Epithelial cell of proximal tubule (primary cell): ENCODE data around the gene KDM5C. TPM values are rescaled to one million over a fixed set of nuclear protein-coding genes. Genes with fewer than 3 reads are reported as not detected.

Experiments
- DNase-seq: peaks from one replicate; pipeline ENCODE4 v3.0.0-alpha.2; 2011; ENCODE audit warnings: low read depth
- H3K4me3 ChIP-seq: 2 replicates; pipeline ENCODE4 v1.5.1; 2011; ENCODE audit warnings: low read depth, mild to moderate bottlenecking, low read length
- CTCF ChIP-seq: conservative IDR thresholded peaks from 2 replicates; pipeline ENCODE4 v1.5.1; 2012; ENCODE audit warnings: low read depth, mild to moderate bottlenecking, low read length
- total RNA-seq: library from RNA; depleted of rRNA; stranded (reverse); fragments of >200 nt; gene quantifications from 2 replicates; pipeline ENCODE4 v1.2.3, GENCODE V29; 2015

The KDM5C gene
- total RNA-seq, 1 donor from 2014 or later: 60.0 TPM

DNA sequence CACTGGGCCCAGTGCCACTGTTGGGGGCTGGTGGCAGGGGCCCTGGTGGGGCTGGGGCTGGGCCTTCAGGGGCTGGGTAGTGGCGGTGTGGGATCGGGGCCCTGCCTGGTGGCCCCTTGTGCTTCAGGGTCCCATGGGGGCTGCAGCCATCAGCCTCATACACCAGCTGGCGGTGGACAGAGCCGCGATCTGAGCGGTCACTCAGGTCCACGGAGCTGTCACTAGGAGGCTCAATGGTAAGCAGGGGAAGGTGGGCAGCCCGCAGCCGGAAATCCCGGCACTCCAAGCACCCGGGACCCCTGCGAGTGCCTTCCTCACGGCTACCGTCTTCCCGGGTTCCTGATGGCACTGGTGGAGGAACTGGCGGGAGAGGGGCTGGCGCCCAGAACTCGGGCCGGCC is 25.5 kb upstream of the KDM5C start:
- DNase-seq: no peak
- no peak overlapping the region for H3K4me3 ChIP-seq
- TF ChIP-seq CTCF: no peak

DNA sequence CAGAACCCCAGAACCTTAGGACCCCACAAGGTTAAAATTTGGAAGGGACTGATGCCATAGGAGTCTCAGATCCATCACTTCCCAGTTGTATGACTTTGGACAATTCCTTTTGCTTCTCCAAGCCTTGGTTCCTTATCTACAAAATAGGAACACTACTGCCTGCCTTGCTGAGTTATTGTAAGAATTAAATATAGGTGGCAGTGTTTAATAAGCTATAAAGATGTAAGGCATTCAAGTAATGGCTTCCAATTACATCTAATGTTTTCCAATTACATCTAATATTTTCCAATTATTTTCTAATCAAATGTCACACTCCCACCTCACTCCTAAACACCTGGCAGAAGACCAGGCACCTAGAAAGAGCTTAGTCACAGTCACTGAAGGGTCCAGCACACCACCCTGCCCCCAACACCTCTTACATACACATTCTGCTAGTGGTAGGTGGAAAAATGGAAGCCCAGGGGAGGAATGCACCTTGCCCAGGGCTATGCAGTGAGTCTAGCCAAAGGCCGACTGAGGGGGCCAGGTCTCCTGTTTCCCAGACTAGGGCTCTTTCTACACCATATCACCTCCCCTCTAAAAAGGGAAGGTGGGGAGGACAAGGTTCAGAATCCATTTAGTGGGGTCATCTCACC is 24.5 kb upstream of the KDM5C start:
- no peak for TF ChIP-seq CTCF
- DNase-seq: no peak
- H3K4me3 ChIP-seq: no peak overlapping the region

GRCh38 chrX:53247928-53248327 is 22.9 kb upstream of the KDM5C start:
- no peak overlapping the region for H3K4me3 ChIP-seq
- no peak for DNase-seq
- TF ChIP-seq CTCF: no peak

GRCh38 chrX:53246231-53246630 is 21.2 kb upstream of the KDM5C start:
- no peak overlapping the region for H3K4me3 ChIP-seq
- DNase-seq: no peak
- no peak for TF ChIP-seq CTCF

- no peak overlapping the region for H3K4me3 ChIP-seq
- TF ChIP-seq CTCF: peak; percentile 36
- DNase-seq: no peak
Measured at GRCh38 chrX:53244610-53245009, 19.6 kb upstream of the KDM5C start.

DNA sequence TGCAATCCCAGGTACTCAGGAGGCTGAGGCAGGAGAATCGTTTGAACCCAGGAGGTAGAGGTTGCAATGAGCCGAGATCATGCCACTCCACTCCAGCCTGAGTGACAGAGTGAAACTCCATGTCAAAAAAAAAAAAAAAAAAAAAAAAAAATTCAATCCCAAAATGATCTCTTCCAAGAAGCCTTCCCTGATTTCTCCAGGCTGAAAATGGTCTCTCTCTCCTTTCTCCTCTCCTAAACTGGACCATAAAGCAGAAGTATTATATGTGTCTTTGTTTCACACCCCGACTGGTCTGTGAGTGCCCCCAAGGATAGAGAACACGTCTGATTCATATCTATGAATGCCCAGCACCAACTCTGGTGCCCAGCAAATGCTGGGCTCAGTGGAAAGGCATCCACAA is 17.3 kb upstream of the KDM5C start:
- DNase-seq: no peak
- no peak overlapping the region for H3K4me3 ChIP-seq
- no peak for TF ChIP-seq CTCF

DNA sequence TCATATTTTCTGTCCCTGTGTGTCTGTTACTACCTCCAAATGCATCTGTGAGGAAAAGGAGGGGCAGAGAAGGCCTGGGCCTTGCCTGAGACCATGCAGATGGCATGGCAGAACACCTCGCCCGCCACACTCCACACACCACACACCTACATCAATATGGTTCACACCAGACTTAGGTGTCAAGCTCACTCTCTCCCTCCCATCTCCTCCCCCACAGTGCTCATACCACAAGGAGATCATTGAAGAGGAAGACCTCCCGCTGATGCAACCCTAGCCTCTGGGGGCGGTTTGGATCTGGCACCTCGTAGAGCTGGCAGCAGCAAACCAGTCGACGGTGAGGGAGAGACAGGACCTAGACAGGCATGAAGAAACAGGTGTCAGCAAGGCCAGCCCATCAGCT is 16.6 kb upstream of the KDM5C start:
- no peak overlapping the region for H3K4me3 ChIP-seq
- DNase-seq: no peak
- TF ChIP-seq CTCF: no peak
